H1 (cell line): ENCODE results near the gene KLF6. TPM values are rescaled to one million over a fixed set of nuclear protein-coding genes. Genes with fewer than 3 reads are reported as not detected.

Experiments
- CTCF ChIA-PET: fragments of 300-600 bp; sonication (Branson Sonifier 250); formaldehyde crosslinking; loops from one replicate; lab custom pipeline; 2021; ENCODE audit not compliant: partially characterized antibody; lab: Charles Lee
- POLR2A ChIA-PET: fragments of 300-600 bp; sonication (Branson Sonifier 250); formaldehyde crosslinking; loops from one replicate; lab custom pipeline; 2021; ENCODE audit warnings: inconsistent platforms; ENCODE audit not compliant: partially characterized antibody; lab: Charles Lee
- DNase-seq, 2 experiments: peaks; one replicate each; pipeline versions ENCODE4 v3.0.0 to v3.0.0-alpha.2; 2010 to 2022; ENCODE audit warnings: low spot score in 2 of 2, low read depth in 1 of 2, mixed read lengths in 1 of 2
- FAIRE-seq: peaks from 2 replicates; lab custom pipeline; 2011; peaks lifted over from hg19 to GRCh38; lab: Jason Lieb, UNC
- H2AFZ ChIP-seq: 2 replicates; pipeline ENCODE4 v1.8.1; 2012; ENCODE audit warnings: low read length, inconsistent platforms
- H2AK5ac ChIP-seq: 2 replicates; pipeline ENCODE4 v1.6.1; 2013; ENCODE audit warnings: low read depth, low read length
- H2BK120ac ChIP-seq: replicated peaks from 2 replicates; pipeline ENCODE3; 2013; ENCODE audit warnings: low read depth, low read length, inconsistent platforms
- H2BK12ac ChIP-seq: 2 replicates; pipeline ENCODE4 v1.6.1; 2013; ENCODE audit warnings: low read depth, low read length
- H2BK15ac ChIP-seq: 2 replicates; pipeline ENCODE4 v1.6.1; 2013; ENCODE audit warnings: low read length
- H2BK20ac ChIP-seq: 2 replicates; pipeline ENCODE4 v1.6.1; 2013; ENCODE audit warnings: low read length
- H2BK5ac ChIP-seq: 2 replicates; pipeline ENCODE4 v1.6.1; 2013; ENCODE audit warnings: low read depth, low read length
- H3K14ac ChIP-seq: 2 replicates; pipeline ENCODE4 v1.6.1; 2013; ENCODE audit warnings: inconsistent platforms; ENCODE audit not compliant: insufficient read length
- H3K18ac ChIP-seq: 2 replicates; pipeline ENCODE4 v1.6.1; 2013; ENCODE audit warnings: low read length; ENCODE audit errors: extremely low read depth
- H3K23ac ChIP-seq: 2 replicates; pipeline ENCODE4 v1.6.1; 2013; ENCODE audit warnings: inconsistent platforms; ENCODE audit not compliant: insufficient read length
- H3K23me2 ChIP-seq: 2 replicates; pipeline ENCODE4 v1.6.1; 2013; ENCODE audit warnings: low read depth, low read length
- H3K27ac ChIP-seq: 2 replicates; pipeline ENCODE4 v1.6.1; 2011; ENCODE audit warnings: low read depth, low read length, inconsistent platforms
- H3K27me3 ChIP-seq, 4 experiments: replicated peaks in 1 of 4; 1 replicate in 1 of 4; 2 replicates in 3 of 4; pipeline versions ENCODE4 v1.6.1 to v1.8.1; 2011 to 2013; ENCODE audit warnings: low read length in 3 of 4, mild to moderate bottlenecking in 3 of 4, inconsistent platforms in 2 of 4, mixed read lengths in 2 of 4, moderate library complexity in 1 of 4; ENCODE audit not compliant: control insufficient read depth in 3 of 4, insufficient read depth in 3 of 4; ENCODE audit errors: extremely low read depth in 1 of 4
- H3K36me3 ChIP-seq, 4 experiments: 2 replicates each; pipeline versions ENCODE4 v1.6.1 to v1.8.1; 2011 to 2013; ENCODE audit warnings: mild to moderate bottlenecking in 4 of 4, low read length in 3 of 4, moderate library complexity in 2 of 4, control low read depth in 1 of 4, inconsistent platforms in 1 of 4; ENCODE audit not compliant: insufficient read depth in 4 of 4, control insufficient read depth in 2 of 4
- H3K4ac ChIP-seq: replicated peaks from 2 replicates; pipeline ENCODE3; 2013; ENCODE audit warnings: low read length, low read depth, mixed read lengths, inconsistent platforms; ENCODE audit not compliant: insufficient read length
- H3K4me1 ChIP-seq, 4 experiments: replicated peaks in 1 of 4; 1 replicate in 1 of 4; 2 replicates in 3 of 4; pipeline versions ENCODE4 v1.6.1 to v1.8.1; 2011 to 2013; ENCODE audit warnings: low read length in 3 of 4, inconsistent platforms in 2 of 4, mixed read lengths in 1 of 4; ENCODE audit not compliant: insufficient read depth in 4 of 4, control insufficient read depth in 3 of 4
- H3K4me2 ChIP-seq, 2 experiments: 2 replicates each; pipeline versions ENCODE4 v1.6.1 to v1.8.1; 2011 to 2013; ENCODE audit warnings: low read depth in 2 of 2, low read length in 2 of 2, control low read depth in 1 of 2, inconsistent platforms in 1 of 2, mild to moderate bottlenecking in 1 of 2; ENCODE audit not compliant: insufficient read depth in 1 of 2
- H3K4me3 ChIP-seq, 4 experiments: fragments of 200-600, 300-600 bp in 1 of 4; sonication (generic), shearing (Covaris generic), sonication (Bioruptor Twin) in 1 of 4; 2 replicates each; pipeline versions ENCODE4 v1.5.1 to v1.8.1; 2011 to 2016; ENCODE audit warnings: low read length in 4 of 4, low read depth in 3 of 4, control low read depth in 2 of 4, inconsistent platforms in 2 of 4, mild to moderate bottlenecking in 2 of 4, mixed read lengths in 1 of 4, moderate library complexity in 1 of 4; ENCODE audit not compliant: insufficient read depth in 2 of 4; ENCODE audit errors: extremely low read depth in 1 of 4
- H3K56ac ChIP-seq: replicated peaks from 2 replicates; pipeline ENCODE3; 2013; ENCODE audit warnings: low read depth, mild to moderate bottlenecking, mixed read lengths, low read length, inconsistent platforms; ENCODE audit not compliant: insufficient read length
- H3K79me1 ChIP-seq: 2 replicates; pipeline ENCODE4 v1.6.1; 2013; ENCODE audit warnings: low read depth, low read length, control low read depth
- H3K79me2 ChIP-seq, 2 experiments: 2 replicates each; pipeline versions ENCODE4 v1.6.1 to v1.8.1; 2012 to 2013; ENCODE audit warnings: low read length in 2 of 2, mild to moderate bottlenecking in 2 of 2, inconsistent platforms in 1 of 2; ENCODE audit not compliant: insufficient read depth in 2 of 2, control insufficient read depth in 1 of 2
- H3K9ac ChIP-seq, 4 experiments: replicated peaks in 1 of 4; 1 replicate in 1 of 4; 2 replicates in 3 of 4; pipeline versions ENCODE4 v1.6.1 to v1.8.1; 2011 to 2013; ENCODE audit warnings: low read depth in 3 of 4, low read length in 3 of 4, control low read depth in 2 of 4, mild to moderate bottlenecking in 2 of 4, moderate library complexity in 2 of 4, inconsistent platforms in 1 of 4; ENCODE audit errors: extremely low read depth in 1 of 4
- H3K9me3 ChIP-seq, 2 experiments: 2 replicates each; pipeline versions ENCODE4 v1.6.1 to v1.8.1; 2012 to 2013; ENCODE audit warnings: mild to moderate bottlenecking in 2 of 2, moderate library complexity in 2 of 2, control low read depth in 1 of 2, inconsistent platforms in 1 of 2, low read depth in 1 of 2, low read length in 1 of 2, mixed read lengths in 1 of 2; ENCODE audit not compliant: insufficient read depth in 2 of 2
- H4K20me1 ChIP-seq, 2 experiments: replicated peaks in 1 of 2; 2 replicates each; pipeline versions ENCODE3 to v1.8.1; 2011 to 2013; ENCODE audit warnings: inconsistent platforms in 2 of 2, low read length in 2 of 2, mild to moderate bottlenecking in 1 of 2; ENCODE audit not compliant: insufficient read depth in 2 of 2, control insufficient read depth in 1 of 2
- H4K5ac ChIP-seq: 2 replicates; pipeline ENCODE4 v1.6.1; 2013; ENCODE audit warnings: low read length, low read depth, mixed read lengths, inconsistent platforms; ENCODE audit not compliant: insufficient read length
- H4K8ac ChIP-seq: 2 replicates; pipeline ENCODE4 v1.8.0; 2013; ENCODE audit warnings: mild to moderate bottlenecking, moderate library complexity, low read length, inconsistent platforms; ENCODE audit not compliant: insufficient read depth; ENCODE audit errors: extremely low read depth
- H4K91ac ChIP-seq: replicated peaks from 2 replicates; pipeline ENCODE3; 2013; ENCODE audit warnings: low read length, mixed read lengths, inconsistent platforms; ENCODE audit not compliant: insufficient read length
- GABPA ChIP-seq: IDR thresholded peaks from 2 replicates; pipeline ENCODE4 v1.6.1; 2011; ENCODE audit warnings: mild to moderate bottlenecking, low read length, moderate library complexity, borderline replicate concordance; ENCODE audit not compliant: insufficient read depth
- JUND ChIP-seq: IDR thresholded peaks from 2 replicates; pipeline ENCODE4 v1.6.1; 2011; ENCODE audit warnings: mild to moderate bottlenecking, improper control_type of control experiment, low read length
- MAFK ChIP-seq: IDR thresholded peaks from 2 replicates; pipeline ENCODE4 v1.6.1; 2012; ENCODE audit warnings: low read depth, mild to moderate bottlenecking, improper control_type of control experiment, low read length
- NANOG ChIP-seq: IDR thresholded peaks from 2 replicates; pipeline ENCODE4 v1.6.1; 2011; ENCODE audit warnings: low read length, low read depth, mild to moderate bottlenecking, inconsistent platforms; ENCODE audit not compliant: insufficient read depth, poor library complexity, severe bottlenecking
- SP4 ChIP-seq: IDR thresholded peaks from 2 replicates; pipeline ENCODE4 v1.6.1; 2012; ENCODE audit warnings: low read length, inconsistent platforms
- TEAD4 ChIP-seq: IDR thresholded peaks from 2 replicates; pipeline ENCODE4 v1.6.1; 2012; ENCODE audit warnings: low read depth, low read length, inconsistent platforms, mixed read lengths
- WGBS, 2 experiments: shearing (Covaris generic) in 1 of 2; methylation state at CpG; one replicate each; pipeline versions ENCODE4 v1.1.6 to v1.1.7; 2013 to 2015; ENCODE audit warnings: low lambda C conversion rate in 2 of 2, mixed read lengths in 2 of 2, inconsistent platforms in 1 of 2, low coverage in 1 of 2, missing lambda C conversion rate in 1 of 2; ENCODE audit not compliant: insufficient replicate concordance in 2 of 2, insufficient coverage in 1 of 2, insufficient read length in 1 of 2; ENCODE audit errors: extremely low coverage in 1 of 2, missing lambda C conversion rate in 1 of 2; 5-methylcytosine and 5-hydroxymethylcytosine counted together
- polyA plus RNA-seq, 7 experiments: library from polyadenylated mRNA; depleted of rRNA in 3 of 7; stranded (reverse) in 5 of 7; unstranded in 2 of 7; fragments of >200 nt in 5 of 7; fragments of 200-250 nt in 2 of 7; gene quantifications; 1 replicate in 5 of 7; 2 replicates in 1 of 7; 4 replicates in 1 of 7; pipeline versions ENCODE4 v1.2.1 to v1.2.3, GENCODE V29; 2011 to 2013; ENCODE audit warnings: missing spikeins in 2 of 7, mixed read lengths in 2 of 7
- total RNA-seq: library from RNA; stranded (reverse); fragmentation: NEBNext Ultra II Directional; extraction: Animal tissue kit (Norgen Biotek cat#: 25700); gene quantifications from 2 replicates; pipeline ENCODE4 v1.2.1, GENCODE V29; 2021

The KLF6 gene
- total and polyA plus RNA-seq, 2 of the 8 experiments (the other 6 are each of a cell fraction or from before 2014, with no cell fraction given): 5.7 to 19.5 TPM

DNA sequence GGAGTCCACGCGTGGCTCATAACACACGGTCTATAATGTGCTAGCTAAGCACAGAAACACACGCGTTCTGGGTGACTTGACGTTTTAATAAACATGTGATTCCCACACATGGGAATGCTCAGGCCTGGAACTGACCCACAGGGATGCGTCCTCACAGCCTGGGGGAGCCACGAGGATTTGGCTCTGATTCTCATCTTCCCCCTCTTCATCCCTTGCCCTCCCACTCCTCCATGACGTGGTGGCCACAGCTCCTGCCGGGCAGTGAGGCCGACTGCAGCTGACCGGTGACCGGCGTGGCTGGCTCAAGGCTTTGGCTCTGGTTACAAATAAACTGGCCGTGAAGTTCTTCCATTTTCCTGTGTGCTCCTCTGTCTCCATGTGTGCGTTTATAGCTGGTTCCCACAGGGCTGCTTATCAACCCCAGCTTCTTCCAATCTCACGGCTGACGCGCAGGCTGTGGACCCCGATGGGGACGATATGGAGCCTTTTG is 40.9 kb upstream of the KLF6 start:
- no peak overlapping the region for H4K5ac ChIP-seq
- H4K91ac ChIP-seq: no peak overlapping the region
- 0 out of 2 replicates have a peak overlapping the region, but pooled peaks have one; percentile 61 for H2BK15ac ChIP-seq
- H3K36me3 ChIP-seq: no peaks in the 10 kb centered on the region
- no peak overlapping the region; the same call in 1 of the 2 replicates for H4K8ac ChIP-seq
- no peaks in the 10 kb centered on the region for H3K9me3 ChIP-seq
- H2AK5ac ChIP-seq: peak overlapping the region; percentile 65; the same call in 1 of the 2 replicates
- FAIRE-seq (no peak), DNase-seq (no peak)
- TF ChIP-seq TEAD4: no peak
- TF ChIP-seq NANOG: no peak
- no peak for TF ChIP-seq JUND
- TF ChIP-seq GABPA: no peak
- no peak for TF ChIP-seq SP4
- TF ChIP-seq MAFK: no peak
- H3K27me3 ChIP-seq: no peaks in the 10 kb centered on the region; a peak in 1 of 7 replicates
- WGBS, 2 experiments: 95% methylated on average over 18 of the region's 21 CpGs; no CpG with 5 or more reads in 1 of the 2 experiments
- H2BK20ac ChIP-seq: no peak overlapping the region
- H3K27ac ChIP-seq: no peak overlapping the region
- H3K14ac ChIP-seq: no peak overlapping the region
- no peaks in the 10 kb centered on the region for H3K79me2 ChIP-seq
- H2AFZ ChIP-seq: peak overlapping the region; percentile 85; the same call in 1 of the 2 replicates
- no peak overlapping the region for H2BK120ac ChIP-seq
- H3K23me2 ChIP-seq: peaks cover 5% of the 10 kb centered on the region
- no peak overlapping the region for H3K23ac ChIP-seq
- H4K20me1 ChIP-seq: peaks cover 0 to 1% of the 10 kb centered on the region in 2 experiments
- H3K18ac ChIP-seq: peak overlapping the region; percentile 48; the same call in 1 of the 2 replicates
- H2BK5ac ChIP-seq: no peak overlapping the region
- H3K9ac ChIP-seq: no peak overlapping the region
- peak overlapping the region; percentile 60; the same call in 1 of the 2 replicates for H2BK12ac ChIP-seq
- POLR2A ChIA-PET: no interaction called here
- CTCF ChIA-PET: no interaction called here
- no peak overlapping the region for H3K4me3 ChIP-seq
- H3K4me2 ChIP-seq: no peak overlapping the region
- no peaks in the 10 kb centered on the region for H3K79me1 ChIP-seq
- no peak overlapping the region for H3K4ac ChIP-seq
- H3K56ac ChIP-seq: no peak overlapping the region
- H3K4me1 ChIP-seq: peaks cover 4 to 16% (median 8%) of the 10 kb centered on the region in 4 experiments
